ENCODE data around the gene EPN3. TPM values are rescaled to one million over a fixed set of nuclear protein-coding genes. Genes with fewer than 3 reads are reported as not detected.

Gene EPN3
- total RNA-seq, 1 experiment from 2014 or later = 0.09 TPM

GRCh38 chr17:50562242-50563091, 29.9 kb downstream of the EPN3 start:
- peak; percentile 44 for TF ChIP-seq EZH2 (IDR thresholded peaks at IDR 0.05; ENCODE audit: borderline replicate concordance, low read depth, low read length, poor library complexity, severe bottlenecking)
- TF ChIP-seq, protein P1, sequence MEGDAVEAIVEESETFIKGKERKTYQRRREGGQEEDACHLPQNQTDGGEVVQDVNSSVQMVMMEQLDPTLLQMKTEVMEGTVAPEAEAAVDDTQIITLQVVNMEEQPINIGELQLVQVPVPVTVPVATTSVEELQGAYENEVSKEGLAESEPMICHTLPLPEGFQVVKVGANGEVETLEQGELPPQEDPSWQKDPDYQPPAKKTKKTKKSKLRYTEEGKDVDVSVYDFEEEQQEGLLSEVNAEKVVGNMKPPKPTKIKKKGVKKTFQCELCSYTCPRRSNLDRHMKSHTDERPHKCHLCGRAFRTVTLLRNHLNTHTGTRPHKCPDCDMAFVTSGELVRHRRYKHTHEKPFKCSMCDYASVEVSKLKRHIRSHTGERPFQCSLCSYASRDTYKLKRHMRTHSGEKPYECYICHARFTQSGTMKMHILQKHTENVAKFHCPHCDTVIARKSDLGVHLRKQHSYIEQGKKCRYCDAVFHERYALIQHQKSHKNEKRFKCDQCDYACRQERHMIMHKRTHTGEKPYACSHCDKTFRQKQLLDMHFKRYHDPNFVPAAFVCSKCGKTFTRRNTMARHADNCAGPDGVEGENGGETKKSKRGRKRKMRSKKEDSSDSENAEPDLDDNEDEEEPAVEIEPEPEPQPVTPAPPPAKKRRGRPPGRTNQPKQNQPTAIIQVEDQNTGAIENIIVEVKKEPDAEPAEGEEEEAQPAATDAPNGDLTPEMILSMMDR (conservative IDR thresholded peaks at IDR 0.05; ENCODE audit: low read depth, low read length) = no peak
- POLR2A ChIA-PET (ENCODE audit: low non-redundant PET) = interaction anchor here (0.5 kb wide), 1 partner anchor 61 kb away, joined by 13 read pairs; no protein-coding TSS in a partner anchor
- DNase-seq (ENCODE audit: low spot score) = no peak
- H3K4me1 ChIP-seq (ENCODE audit: insufficient read depth, low read length, poor library complexity, severe bottlenecking) = peaks cover 56% of the 10 kb centered on the region
- CTCF ChIA-PET = no interaction called here
- intact Hi-C loops (cut with micrococcal nuclease; ENCODE audit: unreplicated experiment) = loop anchor here (5.0 kb wide), 1 partner anchor 40 kb away; no protein-coding TSS in a partner anchor
- H3K27ac ChIP-seq (ENCODE audit: low read depth, low read length, poor library complexity, severe bottlenecking) = no peak overlapping the region
- no peaks in the 10 kb centered on the region for H3K36me3 ChIP-seq (ENCODE audit: insufficient read depth, low read length, poor library complexity, severe bottlenecking)
- peaks cover 11% of the 10 kb centered on the region for H3K27me3 ChIP-seq (replicated peaks; ENCODE audit: insufficient read depth, low read depth, low read length, poor library complexity)
- no TSS peak for BruUV-seq (replicated peaks)
- H3K9me3 ChIP-seq (ENCODE audit: low read depth, low read length, poor library complexity, severe bottlenecking) = no peaks in the 10 kb centered on the region
- H3K4me3 ChIP-seq (ENCODE audit: low read depth, low read length, poor library complexity, severe bottlenecking) = peak overlapping the region; percentile 34

- intact Hi-C loops (cut with micrococcal nuclease; ENCODE audit: unreplicated experiment) = loop anchor here (5.0 kb wide), 1 partner anchor 39 kb away; no protein-coding TSS in a partner anchor
- H3K4me1 ChIP-seq (ENCODE audit: insufficient read depth, low read length, poor library complexity, severe bottlenecking) = peaks cover 56% of the 10 kb centered on the region
- no peak overlapping the region for H3K27ac ChIP-seq (ENCODE audit: low read depth, low read length, poor library complexity, severe bottlenecking)
- no peaks in the 10 kb centered on the region for H3K36me3 ChIP-seq (ENCODE audit: insufficient read depth, low read length, poor library complexity, severe bottlenecking)
- ChIA-PET POLR2A (ENCODE audit: low non-redundant PET) (interaction anchor here (0.5 kb wide), 1 partner anchor 60 kb away, joined by 13 read pairs; no protein-coding TSS in a partner anchor), CTCF (no interaction called here)
- H3K27me3 ChIP-seq (replicated peaks; ENCODE audit: insufficient read depth, low read depth, low read length, poor library complexity) = peaks cover 11% of the 10 kb centered on the region
- no TSS peak for BruUV-seq (replicated peaks)
- no peak for TF ChIP-seq EZH2 (IDR thresholded peaks at IDR 0.05; ENCODE audit: borderline replicate concordance, low read depth, low read length, poor library complexity, severe bottlenecking)
- TF ChIP-seq, protein P1 (conservative IDR thresholded peaks at IDR 0.05; ENCODE audit: low read depth, low read length) = no peak
- H3K4me3 ChIP-seq (ENCODE audit: low read depth, low read length, poor library complexity, severe bottlenecking) = no peak overlapping the region
- no peaks in the 10 kb centered on the region for H3K9me3 ChIP-seq (ENCODE audit: low read depth, low read length, poor library complexity, severe bottlenecking)
- no peak for DNase-seq (ENCODE audit: low spot score)
Observed at GRCh38 chr17:50563092-50563511, 30.6 kb downstream of the EPN3 start.

GRCh38 chr17:50564916-50565315, 32.4 kb downstream of the EPN3 start:
- TF ChIP-seq, protein P1 (conservative IDR thresholded peaks at IDR 0.05; ENCODE audit: low read depth, low read length) = no peak
- no peak for TF ChIP-seq EZH2 (IDR thresholded peaks at IDR 0.05; ENCODE audit: borderline replicate concordance, low read depth, low read length, poor library complexity, severe bottlenecking)
- peak overlapping the region; percentile 69 for H3K27ac ChIP-seq (ENCODE audit: low read depth, low read length, poor library complexity, severe bottlenecking)
- BruUV-seq (replicated peaks) = no TSS peak
- ChIA-PET CTCF (interaction anchor here (0.6 kb wide), 1 partner anchor 9 kb away, joined by 11 read pairs; no protein-coding TSS in a partner anchor), POLR2A (ENCODE audit: low non-redundant PET) (interaction anchor here (0.7 kb wide), 2 partner anchors 14 to 80 kb away, joined by 3 read pairs; no protein-coding TSS in a partner anchor)
- H3K4me1 ChIP-seq (ENCODE audit: insufficient read depth, low read length, poor library complexity, severe bottlenecking) = peaks cover 42% of the 10 kb centered on the region
- intact Hi-C loops (cut with micrococcal nuclease; ENCODE audit: unreplicated experiment) = loop anchor here (5.0 kb wide), 1 partner anchor 37 kb away; no protein-coding TSS in a partner anchor
- no peaks in the 10 kb centered on the region for H3K36me3 ChIP-seq (ENCODE audit: insufficient read depth, low read length, poor library complexity, severe bottlenecking)
- peak overlapping the region; percentile 14 for H3K4me3 ChIP-seq (ENCODE audit: low read depth, low read length, poor library complexity, severe bottlenecking)
- H3K27me3 ChIP-seq (replicated peaks; ENCODE audit: insufficient read depth, low read depth, low read length, poor library complexity) = peaks cover 11% of the 10 kb centered on the region
- DNase-seq (ENCODE audit: low spot score) = peak; percentile 80
- H3K9me3 ChIP-seq (ENCODE audit: low read depth, low read length, poor library complexity, severe bottlenecking) = no peaks in the 10 kb centered on the region

Data from A673 (cell line).